ENCODE measurements around the gene GULP1.

GULP1 gene

GRCh38 chr2:188391354-188391753, 99.7 kb downstream of the GULP1 start:
- H3K4me3 ChIP-seq (ENCODE audit: low read depth, low read length) = no peak overlapping the region
- DNase-seq (ENCODE audit: low read depth, low spot score) = no peak
- in situ Hi-C loops (cut with HindIII; ENCODE audit: low sequenced_read_pairs) = no loop called here
- TF ChIP-seq, protein P1, sequence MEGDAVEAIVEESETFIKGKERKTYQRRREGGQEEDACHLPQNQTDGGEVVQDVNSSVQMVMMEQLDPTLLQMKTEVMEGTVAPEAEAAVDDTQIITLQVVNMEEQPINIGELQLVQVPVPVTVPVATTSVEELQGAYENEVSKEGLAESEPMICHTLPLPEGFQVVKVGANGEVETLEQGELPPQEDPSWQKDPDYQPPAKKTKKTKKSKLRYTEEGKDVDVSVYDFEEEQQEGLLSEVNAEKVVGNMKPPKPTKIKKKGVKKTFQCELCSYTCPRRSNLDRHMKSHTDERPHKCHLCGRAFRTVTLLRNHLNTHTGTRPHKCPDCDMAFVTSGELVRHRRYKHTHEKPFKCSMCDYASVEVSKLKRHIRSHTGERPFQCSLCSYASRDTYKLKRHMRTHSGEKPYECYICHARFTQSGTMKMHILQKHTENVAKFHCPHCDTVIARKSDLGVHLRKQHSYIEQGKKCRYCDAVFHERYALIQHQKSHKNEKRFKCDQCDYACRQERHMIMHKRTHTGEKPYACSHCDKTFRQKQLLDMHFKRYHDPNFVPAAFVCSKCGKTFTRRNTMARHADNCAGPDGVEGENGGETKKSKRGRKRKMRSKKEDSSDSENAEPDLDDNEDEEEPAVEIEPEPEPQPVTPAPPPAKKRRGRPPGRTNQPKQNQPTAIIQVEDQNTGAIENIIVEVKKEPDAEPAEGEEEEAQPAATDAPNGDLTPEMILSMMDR (IDR thresholded peaks at IDR 0.05; ENCODE audit: low read depth, low read length) = no peak

DNA sequence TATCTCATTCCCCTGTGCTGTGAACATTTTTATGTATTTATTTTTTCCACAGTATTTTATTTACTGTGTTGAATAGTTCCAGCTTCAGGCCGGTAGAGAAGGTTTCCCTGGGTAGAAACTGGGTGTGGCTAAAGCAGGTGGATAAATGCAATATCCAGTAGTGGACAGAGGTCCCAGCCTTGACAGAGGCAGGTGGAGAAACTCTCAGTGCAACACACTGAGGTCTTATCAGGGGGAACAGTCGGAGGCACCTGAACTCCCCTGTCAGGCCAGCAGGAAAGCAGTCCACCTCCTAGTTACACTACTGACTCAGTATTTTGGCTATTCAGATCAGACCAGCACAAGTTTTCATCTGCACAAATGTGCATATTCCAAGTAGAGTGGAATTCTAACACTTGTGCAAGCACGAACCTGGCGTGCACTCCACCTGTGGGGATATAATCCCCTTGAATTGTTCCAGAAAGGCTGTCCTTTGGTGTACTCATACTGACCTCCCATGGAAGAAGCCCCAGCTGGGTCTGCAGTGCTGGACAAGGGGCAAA, 103.3 kb downstream of the GULP1 start:
- TF ChIP-seq, protein P1 (IDR thresholded peaks at IDR 0.05; ENCODE audit: low read depth, low read length) = no peak
- DNase-seq (ENCODE audit: low read depth, low spot score) = no peak
- in situ Hi-C loops (cut with HindIII; ENCODE audit: low sequenced_read_pairs) = no loop called here
- H3K4me3 ChIP-seq (ENCODE audit: low read depth, low read length) = no peak overlapping the region

DNA sequence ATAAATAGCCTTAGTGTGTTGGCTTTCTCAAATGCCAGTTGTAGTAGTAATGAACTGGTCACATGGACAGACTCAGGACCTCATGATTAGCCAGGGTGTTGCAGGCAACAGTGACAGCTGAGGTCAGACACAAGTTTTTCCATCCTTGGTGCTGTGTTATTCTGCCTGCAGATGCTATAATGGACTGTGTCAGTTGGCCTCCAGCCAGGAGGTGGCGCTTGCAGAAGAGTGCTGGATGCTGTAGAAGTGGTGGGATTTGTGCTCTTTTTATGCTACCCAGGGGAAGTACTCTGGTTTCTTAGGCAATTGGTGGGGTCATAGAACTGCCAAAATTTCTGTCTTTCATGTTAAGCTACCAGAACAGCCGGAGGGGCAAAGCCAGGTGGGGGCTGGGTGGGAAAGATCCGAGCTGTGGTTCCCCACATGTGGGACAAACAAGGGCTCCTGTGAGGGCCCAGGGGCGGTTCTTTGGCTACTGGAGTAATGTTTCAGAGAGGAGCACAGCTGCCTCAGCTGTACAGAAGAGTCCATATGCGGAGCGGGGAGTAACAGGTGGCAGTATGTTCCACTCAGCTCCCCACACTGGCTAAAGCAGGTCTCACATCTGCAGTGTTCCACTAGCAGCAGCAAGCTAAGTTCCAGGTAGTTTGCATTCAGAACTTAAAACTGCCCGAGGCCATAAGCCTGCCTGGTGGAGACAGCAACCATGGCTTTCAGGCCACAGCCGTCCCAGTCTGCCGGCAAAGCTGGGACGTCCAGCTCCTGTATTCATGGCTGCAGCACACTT, 104.4 kb downstream of the GULP1 start:
- DNase-seq (ENCODE audit: low read depth, low spot score) = no peak
- no peak overlapping the region for H3K4me3 ChIP-seq (ENCODE audit: low read depth, low read length)
- TF ChIP-seq, protein P1 (IDR thresholded peaks at IDR 0.05; ENCODE audit: low read depth, low read length) = no peak
- in situ Hi-C loops (cut with HindIII; ENCODE audit: low sequenced_read_pairs) = no loop called here

DNA sequence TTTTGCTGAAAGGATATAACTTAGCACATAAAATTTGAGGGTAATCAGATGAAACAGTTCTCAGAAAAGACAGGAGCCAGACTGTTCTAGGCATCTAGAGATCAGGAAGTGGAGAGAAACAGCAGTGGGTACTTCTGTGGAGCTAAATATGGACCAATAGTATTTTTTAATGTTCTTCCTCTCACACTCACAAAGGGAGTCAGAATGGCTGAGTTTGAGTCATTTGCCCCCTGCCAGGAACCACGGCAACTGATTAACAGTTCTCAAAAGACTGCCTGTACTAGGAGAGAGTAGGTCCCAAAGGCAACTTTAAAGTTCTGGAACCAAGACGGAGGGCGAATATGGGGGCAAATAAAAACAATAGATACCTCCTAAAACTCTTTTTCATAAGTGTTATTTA, 107.5 kb downstream of the GULP1 start:
- in situ Hi-C loops (cut with HindIII; ENCODE audit: low sequenced_read_pairs) = no loop called here
- TF ChIP-seq, protein P1 (IDR thresholded peaks at IDR 0.05; ENCODE audit: low read depth, low read length) = no peak
- DNase-seq (ENCODE audit: low read depth, low spot score) = peak; percentile 81
- no peak overlapping the region for H3K4me3 ChIP-seq (ENCODE audit: low read depth, low read length)

- H3K4me3 ChIP-seq (ENCODE audit: low read depth, low read length) = no peak overlapping the region
- in situ Hi-C loops (cut with HindIII; ENCODE audit: low sequenced_read_pairs) = no loop called here
- TF ChIP-seq, protein P1 (IDR thresholded peaks at IDR 0.05; ENCODE audit: low read depth, low read length) = no peak
- peak; percentile 32 for DNase-seq (ENCODE audit: low read depth, low spot score)
These were observed 112.0 kb downstream of the GULP1 start for GRCh38 chr2:188403676-188404075.

- in situ Hi-C loops (cut with HindIII; ENCODE audit: low sequenced_read_pairs) = no loop called here
- H3K4me3 ChIP-seq (ENCODE audit: low read depth, low read length) = no peak overlapping the region
- peak; percentile 29 for DNase-seq (ENCODE audit: low read depth, low spot score)
- TF ChIP-seq, protein P1 (IDR thresholded peaks at IDR 0.05; ENCODE audit: low read depth, low read length) = no peak
These were observed 112.8 kb downstream of the GULP1 start for GRCh38 chr2:188404341-188405004.
